Suppressor macrophage treated with lipopolysaccharide for 1 hour (primary cell): ENCODE measurements around the gene EHD1.

Source experiments
- DNase-seq, 3 donors: peaks; one replicate each; pipeline ENCODE4 v3.0.0-alpha.2; 2020 to 2022

Gene EHD1

GRCh38 chr11:64888729-64889511 is 10.5 kb upstream of the EHD1 start:
- DNase-seq = peak in 2 of 3 donors; percentile 33 to 47

GRCh38 chr11:64888406-64888728 is 9.9 kb upstream of the EHD1 start:
- DNase-seq = no peak

GRCh38 chr11:64887757-64888405 is 9.5 kb upstream of the EHD1 start:
- peak; percentile 82 to 95 (median 88) for DNase-seq

- no peak for DNase-seq
These were observed 8.9 kb upstream of the EHD1 start for GRCh38 chr11:64887234-64887756.

- DNase-seq = peak; percentile 88 to 97 (median 95)
These were observed 7.2 kb upstream of the EHD1 start for GRCh38 chr11:64885367-64886286.

GRCh38 chr11:64884019-64884418 is 5.6 kb upstream of the EHD1 start:
- DNase-seq = no peak

- DNase-seq = no peak
These were observed 5.2 kb upstream of the EHD1 start for GRCh38 chr11:64883575-64883974.

- no peak for DNase-seq
These were observed 3.8 kb upstream of the EHD1 start for GRCh38 chr11:64882243-64882642.

GRCh38 chr11:64881476-64881875 is 3.1 kb upstream of the EHD1 start:
- no peak for DNase-seq

- peak; percentile 60 to 88 (median 67) for DNase-seq
These were observed 2.0 kb upstream of the EHD1 start for GRCh38 chr11:64880240-64881001.

- peak; percentile 93 to 98 (median 97) for DNase-seq
These were observed 951 bp upstream of the EHD1 start for GRCh38 chr11:64879244-64879900.

GRCh38 chr11:64878223-64878493 is 263 bp downstream of the EHD1 start:
- no peak for DNase-seq

GRCh38 chr11:64877390-64878222 is 815 bp downstream of the EHD1 start:
- DNase-seq = peak; percentile 67 to 75 (median 74)

GRCh38 chr11:64876835-64877341 is 1.5 kb downstream of the EHD1 start:
- no peak for DNase-seq

GRCh38 chr11:64876229-64876750 is 2.1 kb downstream of the EHD1 start:
- no peak for DNase-seq

- DNase-seq = no peak
These were observed 2.8 kb downstream of the EHD1 start for GRCh38 chr11:64875369-64876228.

GRCh38 chr11:64874308-64875240 is 3.8 kb downstream of the EHD1 start:
- DNase-seq = peak in 2 of 3 donors; percentile 40 to 57

GRCh38 chr11:64872790-64873488 is 5.5 kb downstream of the EHD1 start:
- DNase-seq = no peak
